Measurements from ENCODE around the gene SUSD4.

- TF ChIP-seq POLR2A (IDR thresholded peaks at IDR 0.05) (no peak), CTCF (IDR thresholded peaks at IDR 0.05) (no peak)
Observed at GRCh38 chr1:223350361-223350908, 13.5 kb downstream of the SUSD4 start.
